ENCODE results near the gene PIK3C3.
A peak's percentile ranks its signal among the peaks of the same experiment; 100 is the strongest.

Gene PIK3C3

GRCh38 chr18:42087235-42087634 is 132.2 kb downstream of the PIK3C3 start:
- Histone ChIP-seq H3K9me3 (replicated peaks in 1 of 11) (peaks cover 0 to 11% (median 0%) of the 10 kb centered on the region in 11 experiments; a peak in 5 of 22 replicates), H3K4me2 (no peak overlapping the region), H3K4me1 (no peaks in the 10 kb centered on the region), H4K20me1 (no peaks in the 10 kb centered on the region; a peak in 1 of 22 replicates), H3K27me3 (no peaks in the 10 kb centered on the region), H3K4me3 (no peak overlapping the region), H3K36me3 (peaks cover 15 to 57% (median 32%) of the 10 kb centered on the region in 11 experiments; a peak in 21 of 22 replicates), H3K27ac (no peak overlapping the region), H3K9ac (no peak overlapping the region)
- TF ChIP-seq Cebpa-rat (IDR thresholded peaks at IDR 0.05): no peak

DNA sequence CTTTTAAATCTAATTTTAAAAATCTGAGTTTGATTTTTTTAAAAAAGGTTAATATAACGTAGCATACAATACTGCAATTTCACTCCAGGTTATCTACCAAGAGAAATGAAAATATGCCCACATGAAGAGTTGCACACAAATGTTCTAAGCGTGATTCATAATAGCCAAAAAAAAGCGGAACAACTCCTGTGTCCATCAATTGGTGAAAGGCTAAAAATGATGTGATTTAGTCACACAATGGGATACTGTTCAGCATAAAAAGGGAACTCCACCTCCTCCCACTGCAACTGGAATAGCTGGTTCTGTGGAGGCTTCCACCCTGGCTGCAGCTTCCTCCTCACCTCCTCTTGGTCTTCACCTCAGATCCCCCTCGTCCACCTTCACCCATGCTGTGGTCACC is 132.8 kb downstream of the PIK3C3 start:
- H3K4me3 ChIP-seq: no peak overlapping the region
- H3K27me3 ChIP-seq: no peaks in the 10 kb centered on the region
- H3K27ac ChIP-seq: no peak overlapping the region
- H3K9ac ChIP-seq: no peak overlapping the region
- no peak for TF ChIP-seq Cebpa-rat (IDR thresholded peaks at IDR 0.05)
- peaks cover 0 to 11% (median 0%) of the 10 kb centered on the region in 11 experiments; a peak in 5 of 22 replicates for H3K9me3 ChIP-seq (replicated peaks in 1 of 11)
- H3K4me1 ChIP-seq: no peaks in the 10 kb centered on the region
- no peaks in the 10 kb centered on the region; a peak in 1 of 22 replicates for H4K20me1 ChIP-seq
- H3K36me3 ChIP-seq: peaks cover 10 to 51% (median 25%) of the 10 kb centered on the region in 11 experiments; a peak in 21 of 22 replicates
- no peak overlapping the region for H3K4me2 ChIP-seq

GRCh38 chr18:42092848-42093247 is 137.8 kb downstream of the PIK3C3 start:
- Histone ChIP-seq H4K20me1 (no peaks in the 10 kb centered on the region; a peak in 1 of 22 replicates), H3K36me3 (peaks cover 0 to 7% (median 0%) of the 10 kb centered on the region in 11 experiments; a peak in 2 of 22 replicates), H3K4me3 (no peak overlapping the region), H3K4me2 (no peak overlapping the region), H3K9me3 (replicated peaks in 1 of 11) (no peaks in the 10 kb centered on the region), H3K9ac (no peak overlapping the region), H3K27ac (no peak overlapping the region), H3K4me1 (peaks cover 0 to 8% (median 3%) of the 10 kb centered on the region in 10 experiments; a peak in 7 of 20 replicates), H3K27me3 (no peaks in the 10 kb centered on the region)
- TF ChIP-seq Cebpa-rat (IDR thresholded peaks at IDR 0.05): no peak

DNA sequence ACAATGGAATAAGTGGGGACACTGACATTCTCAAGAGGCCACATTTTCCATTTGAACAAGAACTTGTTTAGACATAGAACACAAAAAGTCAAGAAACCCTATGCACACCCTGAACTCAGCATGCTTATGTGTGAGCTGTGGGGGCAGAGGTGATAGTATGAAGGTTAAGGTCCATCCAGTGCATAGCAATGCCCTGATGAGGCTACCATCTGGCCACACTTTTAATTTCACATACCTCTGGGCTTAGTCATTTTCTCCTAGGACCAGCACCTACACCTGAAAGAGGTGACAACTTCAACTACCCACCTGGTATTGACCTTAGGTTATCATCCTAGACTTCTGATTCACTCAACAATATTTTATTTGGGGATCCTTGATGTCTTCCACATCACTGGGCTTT is 139.8 kb downstream of the PIK3C3 start:
- no peak for TF ChIP-seq Cebpa-rat (IDR thresholded peaks at IDR 0.05)
- no peak overlapping the region for H3K9ac ChIP-seq
- H3K4me1 ChIP-seq: peaks cover 0 to 8% (median 3%) of the 10 kb centered on the region in 10 experiments; a peak in 7 of 20 replicates
- H3K4me2 ChIP-seq: no peak overlapping the region
- no peaks in the 10 kb centered on the region for H4K20me1 ChIP-seq
- H3K27ac ChIP-seq: no peak overlapping the region
- no peaks in the 10 kb centered on the region for H3K9me3 ChIP-seq (replicated peaks in 1 of 11)
- H3K36me3 ChIP-seq: no peaks in the 10 kb centered on the region
- H3K4me3 ChIP-seq: no peak overlapping the region
- no peaks in the 10 kb centered on the region for H3K27me3 ChIP-seq

DNA sequence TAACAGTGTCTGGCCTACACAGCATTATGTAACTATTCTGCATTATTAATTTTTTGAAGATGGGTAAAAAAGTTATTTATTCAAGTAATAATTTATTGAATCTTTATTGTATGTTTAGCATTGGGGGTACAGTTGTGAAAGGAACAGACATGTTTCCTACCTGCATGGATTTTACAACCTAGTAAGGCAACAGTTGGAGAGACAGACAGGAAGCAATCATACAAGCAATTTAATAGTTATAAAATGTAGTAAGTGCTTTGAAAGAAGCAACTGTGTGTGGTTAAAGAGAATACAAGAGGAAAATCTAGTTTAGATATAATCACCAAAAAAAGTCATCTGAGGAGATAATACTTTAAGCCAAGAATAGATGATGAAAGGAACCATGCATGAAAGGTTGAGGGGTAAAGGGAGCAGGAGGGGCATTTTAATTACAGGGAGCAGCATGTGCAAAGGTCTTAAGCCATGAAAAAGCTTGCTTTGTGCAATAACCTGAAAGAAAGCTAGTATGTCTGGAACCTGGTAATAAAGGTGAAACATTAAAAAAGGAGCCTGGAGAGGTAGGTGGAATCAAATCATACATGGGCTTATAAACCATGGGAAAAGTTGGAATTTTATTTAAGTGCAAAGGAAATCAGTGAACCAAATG is 140.8 kb downstream of the PIK3C3 start:
- H3K9ac ChIP-seq: no peak overlapping the region
- H3K27ac ChIP-seq: no peak overlapping the region
- no peaks in the 10 kb centered on the region for H3K9me3 ChIP-seq (replicated peaks in 1 of 11)
- no peaks in the 10 kb centered on the region for H3K27me3 ChIP-seq
- TF ChIP-seq Cebpa-rat (IDR thresholded peaks at IDR 0.05): no peak
- H4K20me1 ChIP-seq: no peaks in the 10 kb centered on the region
- H3K4me1 ChIP-seq: peaks cover 0 to 8% (median 3%) of the 10 kb centered on the region in 10 experiments; a peak in 7 of 20 replicates
- H3K4me2 ChIP-seq: peak overlapping the region in 5 of 11 experiments; percentile 17 to 46 (median 32); a peak in 8 of 22 replicates
- no peaks in the 10 kb centered on the region for H3K36me3 ChIP-seq
- H3K4me3 ChIP-seq: no peak overlapping the region

DNA sequence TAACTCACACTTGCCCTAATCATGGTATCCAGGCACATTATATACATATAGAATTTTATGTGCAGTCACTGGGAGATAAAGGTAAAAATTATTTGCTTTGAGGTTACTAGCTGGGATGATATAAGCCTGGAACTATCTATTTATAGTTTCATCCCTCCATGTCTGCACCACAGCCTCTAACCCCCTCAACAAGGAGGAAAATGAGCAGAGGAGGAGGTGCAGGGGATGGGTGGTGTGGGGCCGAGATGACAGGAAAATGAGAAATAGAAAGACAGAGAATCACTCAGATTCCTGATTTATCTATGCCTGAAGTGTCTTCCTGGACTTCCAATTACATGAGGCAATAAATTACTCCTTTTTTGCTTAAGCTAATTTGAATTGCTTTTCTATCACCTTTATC is 145.2 kb downstream of the PIK3C3 start:
- Histone ChIP-seq H3K4me2 (no peak overlapping the region), H3K27ac (no peak overlapping the region)

DNA sequence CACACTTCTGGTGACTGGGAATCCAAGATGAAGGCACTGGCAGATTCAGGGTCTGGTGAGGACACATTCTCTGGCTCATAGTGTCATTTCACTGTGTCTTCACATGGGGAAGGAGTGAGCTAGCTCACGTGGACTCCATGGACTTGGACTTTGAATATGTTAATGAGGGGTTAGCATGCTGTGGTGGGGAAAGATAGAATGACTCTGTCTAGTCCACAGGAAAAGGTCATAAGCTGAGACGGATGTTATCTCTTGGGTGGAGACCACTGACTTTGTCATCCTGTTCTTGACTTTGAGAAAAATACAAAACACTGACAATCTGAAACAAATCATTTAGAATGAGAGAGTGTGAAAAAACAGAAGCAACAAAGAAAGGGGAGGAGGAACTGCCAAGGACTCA is 145.9 kb downstream of the PIK3C3 start:
- Histone ChIP-seq H3K27ac (no peak overlapping the region), H3K36me3 (no peaks in the 10 kb centered on the region), H3K4me1 (peaks cover 0 to 3% (median under 1%) of the 10 kb centered on the region in 10 experiments; a peak in 7 of 20 replicates), H3K4me2 (no peak overlapping the region), H3K4me3 (no peak overlapping the region), H3K9me3 (replicated peaks in 1 of 11) (no peaks in the 10 kb centered on the region), H3K27me3 (no peaks in the 10 kb centered on the region), H3K9ac (no peak overlapping the region), H4K20me1 (no peaks in the 10 kb centered on the region)
- TF ChIP-seq Cebpa-rat (IDR thresholded peaks at IDR 0.05): no peak

More for the DNA sequence above, 145.2 kb downstream of the PIK3C3 start:
- Histone ChIP-seq H3K27me3 (no peaks in the 10 kb centered on the region), H4K20me1 (no peaks in the 10 kb centered on the region), H3K4me3 (no peak overlapping the region), H3K9me3 (replicated peaks in 1 of 11) (no peaks in the 10 kb centered on the region), H3K36me3 (no peaks in the 10 kb centered on the region), H3K9ac (no peak overlapping the region), H3K4me1 (peaks cover 0 to 8% (median 3%) of the 10 kb centered on the region in 10 experiments; a peak in 7 of 20 replicates)
- TF ChIP-seq Cebpa-rat (IDR thresholded peaks at IDR 0.05): no peak

- H3K9me3 ChIP-seq (replicated peaks in 1 of 11): no peaks in the 10 kb centered on the region
- no peak overlapping the region for H3K4me2 ChIP-seq
Observed at GRCh38 chr18:42105394-42105793, 150.4 kb downstream of the PIK3C3 start.

GRCh38 chr18:42106784-42107183 is 151.8 kb downstream of the PIK3C3 start:
- H3K4me2 ChIP-seq: no peak overlapping the region
- H3K9ac ChIP-seq: no peak overlapping the region
- H3K27ac ChIP-seq: no peak overlapping the region
- H3K4me3 ChIP-seq: no peak overlapping the region
- no peaks in the 10 kb centered on the region for H3K4me1 ChIP-seq
- H4K20me1 ChIP-seq: no peaks in the 10 kb centered on the region
- TF ChIP-seq Cebpa-rat (IDR thresholded peaks at IDR 0.05): no peak
- no peaks in the 10 kb centered on the region for H3K27me3 ChIP-seq
- peaks cover 0 to under 1% (median 0%) of the 10 kb centered on the region in 11 experiments; a peak in 3 of 22 replicates for H3K9me3 ChIP-seq (replicated peaks in 1 of 11)
- no peaks in the 10 kb centered on the region for H3K36me3 ChIP-seq

More at GRCh38 chr18:42105394-42105793, 150.4 kb downstream of the PIK3C3 start:
- Histone ChIP-seq H4K20me1 (no peaks in the 10 kb centered on the region), H3K4me1 (no peaks in the 10 kb centered on the region), H3K27me3 (no peaks in the 10 kb centered on the region), H3K27ac (no peak overlapping the region), H3K36me3 (no peaks in the 10 kb centered on the region), H3K4me3 (no peak overlapping the region), H3K9ac (no peak overlapping the region)
- TF ChIP-seq Cebpa-rat (IDR thresholded peaks at IDR 0.05): no peak

GRCh38 chr18:42107287-42107686 is 152.3 kb downstream of the PIK3C3 start:
- no peak overlapping the region for H3K4me3 ChIP-seq
- H3K9me3 ChIP-seq (replicated peaks in 1 of 11): peaks cover 0 to 5% (median 0%) of the 10 kb centered on the region in 11 experiments; a peak in 6 of 22 replicates
- no peaks in the 10 kb centered on the region for H3K27me3 ChIP-seq
- H3K36me3 ChIP-seq: no peaks in the 10 kb centered on the region
- no peaks in the 10 kb centered on the region for H4K20me1 ChIP-seq
- no peak overlapping the region for H3K4me2 ChIP-seq
- TF ChIP-seq Cebpa-rat (IDR thresholded peaks at IDR 0.05): no peak
- H3K9ac ChIP-seq: no peak overlapping the region
- H3K4me1 ChIP-seq: no peaks in the 10 kb centered on the region
- H3K27ac ChIP-seq: no peak overlapping the region

Data from BLaER1 treated with 17β-estradiol and CSF1 and Interleukin-3, amounts not matched to agents 10 nM and 100 nM (cell line).